HG03175 (cell line): ENCODE measurements around the gene CNPPD1.

Experiments
- ATAC-seq: cut with Tn5 transposase; IDR thresholded peaks from one replicate; pipeline ENCODE4 v1.9.1; 2021; ENCODE audit warnings: mild to moderate bottlenecking, moderate library complexity; ENCODE audit not compliant: unreplicated experiment

Gene CNPPD1

GRCh38 chr2:219163156-219163555, 13.6 kb downstream of the CNPPD1 start:
- ATAC-seq = no peak

- ATAC-seq = no peak
Measured at GRCh38 chr2:219161097-219161496, 15.6 kb downstream of the CNPPD1 start.

- ATAC-seq = peak; percentile 85
Measured at GRCh38 chr2:219160186-219161017, 16.3 kb downstream of the CNPPD1 start, which contains the start of gene NHEJ1. Gene NHEJ1 (minus strand): TSS chr2:219160815. CDS start chr2:219158362, 2,453 bp downstream.

- ATAC-seq = no peak
Measured at GRCh38 chr2:219159771-219160185, 16.9 kb downstream of the CNPPD1 start.

GRCh38 chr2:219158586-219158985, 18.1 kb downstream of the CNPPD1 start:
- no peak for ATAC-seq

GRCh38 chr2:219158025-219158424, 18.7 kb downstream of the CNPPD1 start:
- no peak for ATAC-seq

GRCh38 chr2:219157396-219157795, 19.3 kb downstream of the CNPPD1 start:
- ATAC-seq = no peak

GRCh38 chr2:219155054-219155644, 21.6 kb downstream of the CNPPD1 start:
- ATAC-seq = no peak

GRCh38 chr2:219149667-219150066, 27.1 kb downstream of the CNPPD1 start:
- ATAC-seq = no peak

- no peak for ATAC-seq
Measured at GRCh38 chr2:219142329-219142728, 34.4 kb downstream of the CNPPD1 start.

- no peak for ATAC-seq
Measured at GRCh38 chr2:219140722-219141121, 36.0 kb downstream of the CNPPD1 start.

- ATAC-seq = no peak
Measured at GRCh38 chr2:219133976-219134375, 42.7 kb downstream of the CNPPD1 start.

- no peak for ATAC-seq
Measured at GRCh38 chr2:219131744-219132143, 45.0 kb downstream of the CNPPD1 start.

- ATAC-seq = no peak
Measured at GRCh38 chr2:219131327-219131726, 45.4 kb downstream of the CNPPD1 start.

- ATAC-seq = no peak
Measured at GRCh38 chr2:219129589-219129988, 47.1 kb downstream of the CNPPD1 start.

GRCh38 chr2:219128396-219128795, 48.3 kb downstream of the CNPPD1 start:
- no peak for ATAC-seq

- ATAC-seq = no peak
Measured at GRCh38 chr2:219127037-219127635, 49.6 kb downstream of the CNPPD1 start.

GRCh38 chr2:219126555-219126954, 50.2 kb downstream of the CNPPD1 start:
- ATAC-seq = no peak

GRCh38 chr2:219125886-219126270, 50.8 kb downstream of the CNPPD1 start:
- ATAC-seq = no peak

GRCh38 chr2:219125225-219125885, 51.4 kb downstream of the CNPPD1 start:
- ATAC-seq = no peak

- ATAC-seq = no peak
Measured at GRCh38 chr2:219124381-219125110, 52.2 kb downstream of the CNPPD1 start.
